ENCODE results near the gene FCRLB. TPM values are rescaled to one million over a fixed set of nuclear protein-coding genes. Genes with fewer than 3 reads are reported as not detected.

Gene FCRLB
- total and polyA plus RNA-seq, 2 of the 13 experiments (the other 11 are each of a cell fraction or from before 2014, with no cell fraction given), result 0.08 to 0.11 TPM

DNA sequence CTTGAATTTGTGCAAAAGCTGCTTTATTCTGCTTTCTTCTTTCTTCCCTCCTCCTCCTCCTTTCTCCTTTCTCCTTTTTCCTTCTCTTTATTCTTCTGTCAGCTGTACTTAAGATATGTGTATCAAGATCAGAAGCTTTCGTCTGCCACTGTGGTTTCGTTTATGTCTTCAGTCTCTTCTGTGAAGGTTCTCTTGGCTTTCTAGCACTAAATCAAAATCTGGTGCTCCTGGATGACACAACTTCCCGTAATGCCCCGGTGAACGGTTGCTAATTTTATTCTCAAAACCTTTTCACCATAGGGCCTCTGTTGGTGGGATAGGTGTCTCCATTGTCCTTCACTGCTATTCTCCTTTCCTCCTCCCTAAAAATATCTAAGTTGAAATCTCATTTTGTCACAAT is 49.8 kb downstream of the FCRLB start (continued):
- TF ChIP-seq, protein P1, sequence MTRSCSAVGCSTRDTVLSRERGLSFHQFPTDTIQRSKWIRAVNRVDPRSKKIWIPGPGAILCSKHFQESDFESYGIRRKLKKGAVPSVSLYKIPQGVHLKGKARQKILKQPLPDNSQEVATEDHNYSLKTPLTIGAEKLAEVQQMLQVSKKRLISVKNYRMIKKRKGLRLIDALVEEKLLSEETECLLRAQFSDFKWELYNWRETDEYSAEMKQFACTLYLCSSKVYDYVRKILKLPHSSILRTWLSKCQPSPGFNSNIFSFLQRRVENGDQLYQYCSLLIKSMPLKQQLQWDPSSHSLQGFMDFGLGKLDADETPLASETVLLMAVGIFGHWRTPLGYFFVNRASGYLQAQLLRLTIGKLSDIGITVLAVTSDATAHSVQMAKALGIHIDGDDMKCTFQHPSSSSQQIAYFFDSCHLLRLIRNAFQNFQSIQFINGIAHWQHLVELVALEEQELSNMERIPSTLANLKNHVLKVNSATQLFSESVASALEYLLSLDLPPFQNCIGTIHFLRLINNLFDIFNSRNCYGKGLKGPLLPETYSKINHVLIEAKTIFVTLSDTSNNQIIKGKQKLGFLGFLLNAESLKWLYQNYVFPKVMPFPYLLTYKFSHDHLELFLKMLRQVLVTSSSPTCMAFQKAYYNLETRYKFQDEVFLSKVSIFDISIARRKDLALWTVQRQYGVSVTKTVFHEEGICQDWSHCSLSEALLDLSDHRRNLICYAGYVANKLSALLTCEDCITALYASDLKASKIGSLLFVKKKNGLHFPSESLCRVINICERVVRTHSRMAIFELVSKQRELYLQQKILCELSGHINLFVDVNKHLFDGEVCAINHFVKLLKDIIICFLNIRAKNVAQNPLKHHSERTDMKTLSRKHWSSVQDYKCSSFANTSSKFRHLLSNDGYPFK (CRISPR knock-in tag; IDR thresholded peaks at IDR 0.05; ENCODE audit: borderline replicate concordance), result no peak

DNA sequence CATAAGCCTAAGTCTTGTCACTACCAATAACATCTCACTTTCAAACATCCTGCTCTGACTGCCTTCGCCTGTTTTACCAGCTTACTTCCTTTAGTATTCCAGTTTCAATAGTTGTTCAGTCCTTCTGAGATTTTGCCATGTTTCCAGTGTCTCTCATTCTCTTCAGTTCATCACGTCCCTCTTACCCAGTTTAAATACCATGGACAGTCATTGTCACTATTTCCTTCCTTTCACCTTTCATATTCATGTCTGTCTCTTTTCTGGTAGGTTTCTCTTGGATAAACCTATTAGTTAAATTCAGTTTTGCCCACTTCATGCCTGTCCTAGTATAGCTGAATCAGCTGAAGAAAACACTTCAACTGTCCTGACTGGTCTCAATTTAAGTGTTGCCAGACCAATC is 50.6 kb downstream of the FCRLB start:
- BruUV-seq (replicated peaks), result no TSS peak
- no peak overlapping the region for H3K4me2 ChIP-seq (ENCODE audit: low read depth, low read length)
- no peaks in the 10 kb centered on the region for H3K9me3 ChIP-seq (ENCODE audit: low read length)
- no peaks in the 10 kb centered on the region; the same call in 1 of the 2 replicates for H4K20me1 ChIP-seq (ENCODE audit: insufficient read depth, low read length)
- H2AFZ ChIP-seq (ENCODE audit: low read length), result no peak overlapping the region
- H3K27me3 ChIP-seq (ENCODE audit: control insufficient read depth in 1 of 2, insufficient read depth in 2 of 2, low read length in 2 of 2), result no peaks in the 10 kb centered on the region
- intact Hi-C loops (cut with micrococcal nuclease; ENCODE audit: unreplicated experiment) (no loop called here), in situ Hi-C loops (cut with HindIII; ENCODE audit: extremely low pct_ligation_motif_present, low pct_unique_long_range_greater_than_20kb) (no loop called here)
- no peak overlapping the region for H3K4me3 ChIP-seq (replicated peaks in 1 of 3; ENCODE audit: insufficient read depth in 1 of 3, low read depth in 2 of 3, low read length in 3 of 3)
- ATAC-seq (no peak), DNase-seq (ENCODE audit: low spot score) (no peak), FAIRE-seq (no peak)
- POLR2A ChIA-PET, result no interaction called here
- no peak overlapping the region for H3K27ac ChIP-seq (ENCODE audit: extremely low read length, insufficient read depth, low read length)
- H3K4me1 ChIP-seq (ENCODE audit: insufficient read depth, low read length), result peaks cover 17% of the 10 kb centered on the region
- no peaks in the 10 kb centered on the region for H3K36me3 ChIP-seq (replicated peaks in 1 of 2; ENCODE audit: control insufficient read depth in 1 of 2, insufficient read depth in 2 of 2, low read length in 2 of 2)
- TF ChIP-seq, protein P2, sequence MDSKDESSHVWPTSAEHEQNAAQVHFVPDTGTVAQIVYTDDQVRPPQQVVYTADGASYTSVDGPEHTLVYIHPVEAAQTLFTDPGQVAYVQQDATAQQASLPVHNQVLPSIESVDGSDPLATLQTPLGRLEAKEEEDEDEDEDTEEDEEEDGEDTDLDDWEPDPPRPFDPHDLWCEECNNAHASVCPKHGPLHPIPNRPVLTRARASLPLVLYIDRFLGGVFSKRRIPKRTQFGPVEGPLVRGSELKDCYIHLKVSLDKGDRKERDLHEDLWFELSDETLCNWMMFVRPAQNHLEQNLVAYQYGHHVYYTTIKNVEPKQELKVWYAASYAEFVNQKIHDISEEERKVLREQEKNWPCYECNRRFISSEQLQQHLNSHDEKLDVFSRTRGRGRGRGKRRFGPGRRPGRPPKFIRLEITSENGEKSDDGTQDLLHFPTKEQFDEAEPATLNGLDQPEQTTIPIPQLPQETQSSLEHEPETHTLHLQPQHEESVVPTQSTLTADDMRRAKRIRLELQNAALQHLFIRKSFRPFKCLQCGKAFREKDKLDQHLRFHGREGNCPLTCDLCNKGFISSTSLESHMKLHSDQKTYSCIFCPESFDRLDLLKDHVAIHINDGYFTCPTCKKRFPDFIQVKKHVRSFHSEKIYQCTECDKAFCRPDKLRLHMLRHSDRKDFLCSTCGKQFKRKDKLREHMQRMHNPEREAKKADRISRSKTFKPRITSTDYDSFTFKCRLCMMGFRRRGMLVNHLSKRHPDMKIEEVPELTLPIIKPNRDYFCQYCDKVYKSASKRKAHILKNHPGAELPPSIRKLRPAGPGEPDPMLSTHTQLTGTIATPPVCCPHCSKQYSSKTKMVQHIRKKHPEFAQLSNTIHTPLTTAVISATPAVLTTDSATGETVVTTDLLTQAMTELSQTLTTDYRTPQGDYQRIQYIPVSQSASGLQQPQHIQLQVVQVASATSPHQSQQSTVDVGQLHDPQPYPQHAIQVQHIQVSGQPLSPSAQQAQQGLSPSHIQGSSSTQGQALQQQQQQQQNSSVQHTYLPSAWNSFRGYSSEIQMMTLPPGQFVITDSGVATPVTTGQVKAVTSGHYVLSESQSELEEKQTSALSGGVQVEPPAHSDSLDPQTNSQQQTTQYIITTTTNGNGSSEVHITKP (CRISPR knock-in tag; IDR thresholded peaks at IDR 0.05; ENCODE audit: low read depth), result no peak
- TF ChIP-seq ZNF121 (CRISPR knock-in tag; IDR thresholded peaks at IDR 0.05) (no peak), TSC22D2 (CRISPR knock-in tag; IDR thresholded peaks at IDR 0.05; ENCODE audit: borderline replicate concordance) (no peak), KAT2B (IDR thresholded peaks at IDR 0.05; ENCODE audit: borderline replicate concordance, low read depth, low read length) (no peak)
- TF ChIP-seq, protein P3, sequence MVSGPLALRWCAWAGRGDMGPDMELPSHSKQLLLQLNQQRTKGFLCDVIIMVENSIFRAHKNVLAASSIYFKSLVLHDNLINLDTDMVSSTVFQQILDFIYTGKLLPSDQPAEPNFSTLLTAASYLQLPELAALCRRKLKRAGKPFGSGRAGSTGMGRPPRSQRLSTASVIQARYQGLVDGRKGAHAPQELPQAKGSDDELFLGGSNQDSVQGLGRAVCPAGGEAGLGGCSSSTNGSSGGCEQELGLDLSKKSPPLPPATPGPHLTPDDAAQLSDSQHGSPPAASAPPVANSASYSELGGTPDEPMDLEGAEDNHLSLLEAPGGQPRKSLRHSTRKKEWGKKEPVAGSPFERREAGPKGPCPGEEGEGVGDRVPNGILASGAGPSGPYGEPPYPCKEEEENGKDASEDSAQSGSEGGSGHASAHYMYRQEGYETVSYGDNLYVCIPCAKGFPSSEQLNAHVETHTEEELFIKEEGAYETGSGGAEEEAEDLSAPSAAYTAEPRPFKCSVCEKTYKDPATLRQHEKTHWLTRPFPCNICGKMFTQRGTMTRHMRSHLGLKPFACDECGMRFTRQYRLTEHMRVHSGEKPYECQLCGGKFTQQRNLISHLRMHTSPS (CRISPR knock-in tag; IDR thresholded peaks at IDR 0.05; ENCODE audit: low read depth), result no peak
- TF ChIP-seq, protein P4, sequence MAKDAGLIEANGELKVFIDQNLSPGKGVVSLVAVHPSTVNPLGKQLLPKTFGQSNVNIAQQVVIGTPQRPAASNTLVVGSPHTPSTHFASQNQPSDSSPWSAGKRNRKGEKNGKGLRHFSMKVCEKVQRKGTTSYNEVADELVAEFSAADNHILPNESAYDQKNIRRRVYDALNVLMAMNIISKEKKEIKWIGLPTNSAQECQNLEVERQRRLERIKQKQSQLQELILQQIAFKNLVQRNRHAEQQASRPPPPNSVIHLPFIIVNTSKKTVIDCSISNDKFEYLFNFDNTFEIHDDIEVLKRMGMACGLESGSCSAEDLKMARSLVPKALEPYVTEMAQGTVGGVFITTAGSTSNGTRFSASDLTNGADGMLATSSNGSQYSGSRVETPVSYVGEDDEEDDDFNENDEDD (CRISPR knock-in tag; IDR thresholded peaks at IDR 0.05; ENCODE audit: borderline replicate concordance), result no peak
- no peak overlapping the region for H3K9ac ChIP-seq (ENCODE audit: insufficient read depth, low read depth, low read length)
- peaks cover 56% of the 10 kb centered on the region for H3K79me2 ChIP-seq (ENCODE audit: insufficient read depth, low read length)
- CTCF ChIA-PET (ENCODE audit: low intra/inter-chr PET ratio, low total read pairs), result no interaction called here
- WGBS (ENCODE audit: low lambda C conversion rate), result 96% methylated on average over 2 of the region's 2 CpGs

Data from HepG2 (cell line).